Ecto neural progenitor cell (in vitro differentiated cells): ENCODE measurements around the gene PLPP3.

Source experiments
- DNase-seq: peaks from one replicate; pipeline ENCODE4 v3.0.0-alpha.2; 2018; ENCODE audit warnings: low spot score

Gene PLPP3

GRCh38 chr1:56522680-56523079 is 56.7 kb downstream of the PLPP3 start:
- DNase-seq: no peak

GRCh38 chr1:56520016-56520601 is 59.3 kb downstream of the PLPP3 start:
- no peak for DNase-seq

GRCh38 chr1:56517404-56518130 is 61.8 kb downstream of the PLPP3 start:
- no peak for DNase-seq

- DNase-seq: no peak
Measured at GRCh38 chr1:56516539-56517252, 62.7 kb downstream of the PLPP3 start.

- DNase-seq: no peak
Measured at GRCh38 chr1:56515898-56516538, 63.3 kb downstream of the PLPP3 start.

- no peak for DNase-seq
Measured at GRCh38 chr1:56512724-56513494, 66.5 kb downstream of the PLPP3 start.

- DNase-seq: no peak
Measured at GRCh38 chr1:56511766-56512165, 67.6 kb downstream of the PLPP3 start.

GRCh38 chr1:56511364-56511763 is 68.0 kb downstream of the PLPP3 start:
- DNase-seq: no peak

- no peak for DNase-seq
Measured at GRCh38 chr1:56510642-56511021, 68.7 kb downstream of the PLPP3 start.

- DNase-seq: no peak
Measured at GRCh38 chr1:56509713-56510641, 69.4 kb downstream of the PLPP3 start.

- no peak for DNase-seq
Measured at GRCh38 chr1:56508523-56508983, 70.8 kb downstream of the PLPP3 start.

- no peak for DNase-seq
Measured at GRCh38 chr1:56507925-56508522, 71.3 kb downstream of the PLPP3 start.

- DNase-seq: no peak
Measured at GRCh38 chr1:56506951-56507491, 72.3 kb downstream of the PLPP3 start.

- no peak for DNase-seq
Measured at GRCh38 chr1:56505792-56506743, 73.3 kb downstream of the PLPP3 start.

- DNase-seq: no peak
Measured at GRCh38 chr1:56502700-56503245, 76.6 kb downstream of the PLPP3 start.

- no peak for DNase-seq
Measured at GRCh38 chr1:56501888-56502287, 77.5 kb downstream of the PLPP3 start.

- DNase-seq: no peak
Measured at GRCh38 chr1:56501426-56501825, 77.9 kb downstream of the PLPP3 start.
